Measurements from ENCODE around the gene ARFGAP2.
A peak's percentile ranks its signal among the peaks of the same experiment; 100 is the strongest.

Gene ARFGAP2

GRCh38 chr11:47179655-47179991 is 2.9 kb upstream of the ARFGAP2 start:
- H3K36me3 ChIP-seq (ENCODE audit: control insufficient read depth, insufficient read depth, low read length), result peaks cover 53% of the 10 kb centered on the region
- H3K4me3 ChIP-seq (ENCODE audit: low read depth, low read length), result no peak overlapping the region
- no peak overlapping the region for H3K9ac ChIP-seq (ENCODE audit: low read depth, low read length)
- peak overlapping the region; percentile 7 for H3K27ac ChIP-seq (ENCODE audit: low read depth, low read length)
- no peaks in the 10 kb centered on the region for H3K27me3 ChIP-seq (ENCODE audit: control insufficient read depth, insufficient read depth, low read length)
- H3K4me1 ChIP-seq (ENCODE audit: control insufficient read depth, insufficient read depth, low read length), result 0 out of 2 replicates have a peak, but pooled peaks cover 6% of the 10 kb centered on the region
- H3K9me3 ChIP-seq (ENCODE audit: control insufficient read depth, insufficient read depth, low read length), result no peaks in the 10 kb centered on the region

- Histone ChIP-seq H3K4me3 (ENCODE audit: low read depth, low read length) (no peak overlapping the region), H3K4me1 (ENCODE audit: control insufficient read depth, insufficient read depth, low read length) (no peaks in the 10 kb centered on the region), H3K9ac (ENCODE audit: low read depth, low read length) (no peak overlapping the region), H3K27me3 (ENCODE audit: control insufficient read depth, insufficient read depth, low read length) (no peaks in the 10 kb centered on the region), H3K9me3 (ENCODE audit: control insufficient read depth, insufficient read depth, low read length) (no peaks in the 10 kb centered on the region), H3K36me3 (ENCODE audit: control insufficient read depth, insufficient read depth, low read length) (peaks cover 52% of the 10 kb centered on the region), H3K27ac (ENCODE audit: low read depth, low read length) (no peak overlapping the region)
Measured at GRCh38 chr11:47178737-47179654, 2.3 kb upstream of the ARFGAP2 start.

GRCh38 chr11:47178316-47178715 is 1.6 kb upstream of the ARFGAP2 start:
- no peaks in the 10 kb centered on the region for H3K4me1 ChIP-seq (ENCODE audit: control insufficient read depth, insufficient read depth, low read length)
- H3K36me3 ChIP-seq (ENCODE audit: control insufficient read depth, insufficient read depth, low read length), result peaks cover 53% of the 10 kb centered on the region
- H3K27me3 ChIP-seq (ENCODE audit: control insufficient read depth, insufficient read depth, low read length), result no peaks in the 10 kb centered on the region
- H3K4me3 ChIP-seq (ENCODE audit: low read depth, low read length), result no peak overlapping the region
- H3K9me3 ChIP-seq (ENCODE audit: control insufficient read depth, insufficient read depth, low read length), result no peaks in the 10 kb centered on the region
- H3K9ac ChIP-seq (ENCODE audit: low read depth, low read length), result no peak overlapping the region
- no peak overlapping the region for H3K27ac ChIP-seq (ENCODE audit: low read depth, low read length)

- Histone ChIP-seq H3K4me1 (ENCODE audit: control insufficient read depth, insufficient read depth, low read length) (no peaks in the 10 kb centered on the region), H3K4me3 (ENCODE audit: low read depth, low read length) (no peak overlapping the region), H3K36me3 (ENCODE audit: control insufficient read depth, insufficient read depth, low read length) (peaks cover 53% of the 10 kb centered on the region), H3K9ac (ENCODE audit: low read depth, low read length) (no peak overlapping the region), H3K9me3 (ENCODE audit: control insufficient read depth, insufficient read depth, low read length) (no peaks in the 10 kb centered on the region), H3K27me3 (ENCODE audit: control insufficient read depth, insufficient read depth, low read length) (no peaks in the 10 kb centered on the region), H3K27ac (ENCODE audit: low read depth, low read length) (peak overlapping the region; percentile 90)
Measured at GRCh38 chr11:47177846-47178245, 1.2 kb upstream of the ARFGAP2 start.

GRCh38 chr11:47177229-47177845 is 658 bp upstream of the ARFGAP2 start:
- Histone ChIP-seq H3K4me3 (ENCODE audit: low read depth, low read length) (peak overlapping the region; percentile 95), H3K4me1 (ENCODE audit: control insufficient read depth, insufficient read depth, low read length) (no peaks in the 10 kb centered on the region), H3K9me3 (ENCODE audit: control insufficient read depth, insufficient read depth, low read length) (no peaks in the 10 kb centered on the region), H3K27ac (ENCODE audit: low read depth, low read length) (peak overlapping the region; percentile 90), H3K27me3 (ENCODE audit: control insufficient read depth, insufficient read depth, low read length) (no peaks in the 10 kb centered on the region), H3K36me3 (ENCODE audit: control insufficient read depth, insufficient read depth, low read length) (peaks cover 54% of the 10 kb centered on the region), H3K9ac (ENCODE audit: low read depth, low read length) (peak overlapping the region; percentile 20; the same call in 1 of the 2 replicates)

GRCh38 chr11:47175746-47176327 is 842 bp downstream of the ARFGAP2 start:
- Histone ChIP-seq H3K9ac (ENCODE audit: low read depth, low read length) (peak overlapping the region; percentile 97), H3K36me3 (ENCODE audit: control insufficient read depth, insufficient read depth, low read length) (peaks cover 67% of the 10 kb centered on the region), H3K27ac (ENCODE audit: low read depth, low read length) (peak overlapping the region; percentile 90), H3K27me3 (ENCODE audit: control insufficient read depth, insufficient read depth, low read length) (no peaks in the 10 kb centered on the region), H3K4me3 (ENCODE audit: low read depth, low read length) (peak overlapping the region; percentile 95), H3K4me1 (ENCODE audit: control insufficient read depth, insufficient read depth, low read length) (no peaks in the 10 kb centered on the region), H3K9me3 (ENCODE audit: control insufficient read depth, insufficient read depth, low read length) (no peaks in the 10 kb centered on the region)

DNA sequence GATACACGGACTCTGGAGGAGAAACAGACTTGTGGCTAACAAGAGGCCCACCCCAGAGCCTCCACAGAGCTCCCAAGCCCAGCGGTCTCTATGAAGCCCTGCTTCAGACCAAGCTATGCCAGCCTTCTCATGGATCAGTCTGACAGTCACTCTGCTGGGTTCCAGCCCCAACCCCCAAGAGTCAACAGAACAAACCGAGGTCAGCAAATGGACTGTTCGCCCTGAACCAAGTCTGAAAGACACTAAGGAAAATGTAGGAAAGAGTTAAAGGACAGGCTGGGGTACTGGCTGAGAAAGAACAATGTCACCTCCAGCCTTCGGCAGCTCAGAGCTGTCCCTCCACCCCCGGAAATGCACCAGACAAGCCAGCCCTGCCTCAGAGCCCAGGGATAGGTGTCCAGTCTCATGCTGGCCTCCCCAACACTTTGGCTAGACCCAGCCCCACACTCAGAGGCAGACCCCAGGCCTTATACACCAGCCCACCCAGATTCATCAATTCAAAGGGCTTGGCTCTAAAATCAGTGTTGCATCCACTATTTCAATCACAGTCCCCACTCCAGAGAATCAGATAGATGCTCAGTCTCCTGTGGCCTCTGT is 3.8 kb downstream of the ARFGAP2 start:
- Histone ChIP-seq H3K9me3 (ENCODE audit: control insufficient read depth, insufficient read depth, low read length) (no peaks in the 10 kb centered on the region), H3K9ac (ENCODE audit: low read depth, low read length) (no peak overlapping the region), H3K27ac (ENCODE audit: low read depth, low read length) (no peak overlapping the region), H3K27me3 (ENCODE audit: control insufficient read depth, insufficient read depth, low read length) (no peaks in the 10 kb centered on the region), H3K36me3 (ENCODE audit: control insufficient read depth, insufficient read depth, low read length) (peaks cover 65% of the 10 kb centered on the region), H3K4me1 (ENCODE audit: control insufficient read depth, insufficient read depth, low read length) (no peaks in the 10 kb centered on the region), H3K4me3 (ENCODE audit: low read depth, low read length) (no peak overlapping the region)

DNA sequence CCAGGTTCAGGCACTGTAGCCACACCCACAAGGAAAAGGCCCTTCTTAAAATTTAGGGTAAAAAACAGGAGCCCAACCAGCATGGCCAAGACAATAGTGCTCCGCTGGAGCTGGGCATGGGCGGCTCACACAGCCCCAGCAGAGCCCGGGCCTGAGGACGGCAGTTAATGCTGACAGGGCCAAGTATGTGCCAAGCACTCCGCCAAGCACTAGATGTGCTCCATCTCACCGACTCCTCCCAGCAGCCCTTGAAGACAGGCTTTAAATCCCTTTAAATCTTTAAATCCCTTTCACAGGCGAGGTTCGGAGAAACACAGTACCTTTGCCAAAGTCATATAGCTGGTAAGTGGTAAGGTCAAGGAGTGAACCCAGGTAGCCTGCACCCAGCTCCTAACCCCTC is 4.8 kb downstream of the ARFGAP2 start:
- H3K9ac ChIP-seq (ENCODE audit: low read depth, low read length), result no peak overlapping the region
- H3K36me3 ChIP-seq (ENCODE audit: control insufficient read depth, insufficient read depth, low read length), result peaks cover 75% of the 10 kb centered on the region
- H3K27me3 ChIP-seq (ENCODE audit: control insufficient read depth, insufficient read depth, low read length), result no peaks in the 10 kb centered on the region
- H3K27ac ChIP-seq (ENCODE audit: low read depth, low read length), result no peak overlapping the region
- no peaks in the 10 kb centered on the region for H3K4me1 ChIP-seq (ENCODE audit: control insufficient read depth, insufficient read depth, low read length)
- no peaks in the 10 kb centered on the region for H3K9me3 ChIP-seq (ENCODE audit: control insufficient read depth, insufficient read depth, low read length)
- H3K4me3 ChIP-seq (ENCODE audit: low read depth, low read length), result no peak overlapping the region

DNA sequence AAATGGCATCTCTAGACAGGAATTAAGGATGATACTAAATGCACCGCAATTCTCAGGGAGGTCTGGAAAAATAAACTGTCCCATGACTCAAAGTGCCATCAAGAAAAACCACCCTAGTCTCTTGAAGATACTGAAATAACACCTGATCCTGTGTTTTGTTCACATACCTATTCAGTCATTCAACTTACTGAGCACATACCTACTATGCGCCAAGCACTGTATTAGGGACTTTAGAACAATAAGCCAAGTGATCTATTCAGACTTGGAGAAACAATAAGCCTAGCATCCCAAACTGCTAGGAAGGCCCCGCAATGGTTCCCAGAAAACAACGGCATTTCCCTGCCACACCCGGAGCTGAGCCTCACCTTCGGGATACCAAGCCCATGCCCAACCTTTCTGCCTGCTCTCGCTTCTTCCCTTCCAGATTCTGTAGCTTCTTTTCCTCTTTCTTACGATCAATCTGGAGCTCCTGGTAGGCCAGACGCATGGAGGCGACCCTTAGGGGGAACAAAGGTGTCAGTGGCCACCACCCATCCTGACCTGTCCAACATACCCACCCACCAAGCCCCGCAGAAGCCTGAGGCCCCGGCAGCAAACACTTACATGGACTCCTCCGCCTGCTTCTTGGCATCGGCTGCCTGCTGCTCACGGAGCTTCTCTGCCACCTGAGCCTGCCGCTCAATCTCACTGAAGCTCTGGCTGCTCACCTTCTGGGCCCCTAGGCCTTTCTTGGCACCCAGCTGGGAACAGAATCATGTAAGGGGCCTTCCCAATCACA is 5.4 kb downstream of the ARFGAP2 start:
- Histone ChIP-seq H3K4me3 (ENCODE audit: low read depth, low read length) (no peak overlapping the region), H3K36me3 (ENCODE audit: control insufficient read depth, insufficient read depth, low read length) (peaks cover 81% of the 10 kb centered on the region), H3K27me3 (ENCODE audit: control insufficient read depth, insufficient read depth, low read length) (no peaks in the 10 kb centered on the region), H3K4me1 (ENCODE audit: control insufficient read depth, insufficient read depth, low read length) (no peaks in the 10 kb centered on the region), H3K9me3 (ENCODE audit: control insufficient read depth, insufficient read depth, low read length) (no peaks in the 10 kb centered on the region), H3K9ac (ENCODE audit: low read depth, low read length) (no peak overlapping the region), H3K27ac (ENCODE audit: low read depth, low read length) (no peak overlapping the region)

DNA sequence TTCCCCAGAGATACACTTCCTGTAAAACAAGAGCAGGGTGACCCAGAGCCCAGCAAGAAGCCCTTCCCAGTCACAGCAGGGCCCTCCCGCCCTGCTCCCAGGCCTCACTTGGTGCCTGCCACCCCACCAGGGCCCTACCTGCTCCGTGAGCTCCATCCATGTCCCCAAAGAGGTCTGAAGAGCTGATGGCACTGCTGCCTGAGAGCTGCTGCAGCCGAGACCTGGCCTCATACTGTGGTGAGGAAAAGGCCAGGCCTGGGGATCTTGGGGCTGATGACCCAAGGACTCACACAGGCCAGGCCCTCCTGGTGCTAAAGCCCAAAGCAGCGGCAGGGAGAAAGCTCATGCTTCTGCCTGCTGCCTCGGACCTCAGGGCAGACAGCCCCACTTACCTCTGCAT is 10.3 kb downstream of the ARFGAP2 start:
- H3K9ac ChIP-seq (ENCODE audit: low read depth, low read length), result no peak overlapping the region
- H3K36me3 ChIP-seq (ENCODE audit: control insufficient read depth, insufficient read depth, low read length), result peaks cover 70% of the 10 kb centered on the region

More for the DNA sequence above, 10.3 kb downstream of the ARFGAP2 start:
- no peaks in the 10 kb centered on the region for H3K9me3 ChIP-seq (ENCODE audit: control insufficient read depth, insufficient read depth, low read length)
- no peak overlapping the region for H3K27ac ChIP-seq (ENCODE audit: low read depth, low read length)
- H3K4me1 ChIP-seq (ENCODE audit: control insufficient read depth, insufficient read depth, low read length), result no peaks in the 10 kb centered on the region
- H3K27me3 ChIP-seq (ENCODE audit: control insufficient read depth, insufficient read depth, low read length), result no peaks in the 10 kb centered on the region
- no peak overlapping the region for H3K4me3 ChIP-seq (ENCODE audit: low read depth, low read length)
